Mucosa of descending colon (tissue), 3 donors: Measurements from ENCODE around the gene PRKAR2B. TPM values are rescaled to one million over a fixed set of nuclear protein-coding genes. Genes with fewer than 3 reads are reported as not detected.
A peak's percentile ranks its signal among the peaks of the same experiment; 100 is the strongest.

Experiments used
- ATAC-seq: fragments of 200-7000 bp; cut with Tn5 transposase; one replicate; pipeline ENCODE4 v1.9.1; 2020; ENCODE audit warnings: mild to moderate bottlenecking, moderate library complexity
- DNase-seq, 3 donors: peaks; one replicate each; pipeline ENCODE4 v3.0.0-alpha.2; 2020
- H3K36me3 ChIP-seq: fragments of 200-600 bp; one replicate; pipeline ENCODE4 v1.8.0; 2021; ENCODE audit warnings: low read depth, mild to moderate bottlenecking
- H3K4me1 ChIP-seq: fragments of 200-600 bp; one replicate; pipeline ENCODE4 v1.8.0; 2021; ENCODE audit warnings: low read depth, mild to moderate bottlenecking
- H3K4me3 ChIP-seq: fragments of 200-600 bp; one replicate; pipeline ENCODE4 v1.8.0; 2021; ENCODE audit warnings: mild to moderate bottlenecking
- H3K9me3 ChIP-seq: fragments of 200-600 bp; one replicate; pipeline ENCODE4 v1.8.0; 2021; ENCODE audit warnings: mild to moderate bottlenecking
- intact Hi-C, 2 donors: fragments of 100-400 bp; cut with DNase I in 1 of 2; cut with micrococcal nuclease in 1 of 2; formaldehyde crosslinking; loops; one replicate each; pipeline versions ENCODE4 v1.11.0 to v1.11.1; 2022; cut with DNase I, micrococcal nuclease
- total RNA-seq, 3 donors: library from RNA; stranded (reverse); fragmentation: NEBNext Ultra II Directional in 2 of 3; extraction: Animal tissue kit (Norgen Biotek cat#: 25700) in 2 of 3; gene quantifications; one replicate each; pipeline versions ENCODE4 v1.2.1 to v1.2.4, GENCODE V29; 2021 to 2023
- TF ChIP-seq, protein P1 (sequence below): fragments of 200-600 bp; IDR thresholded peaks from one replicate; pipeline ENCODE4 v1.8.0; 2022; ENCODE audit warnings: antibody characterized with exemption, mild to moderate bottlenecking
- donor health status: DM: no; HTN: no; CAD: no; lungs with moderate emphysema.
- donor health status: DM: no; HTN: no; CAD: no.
- donor health status: DM: no; HTN: yes; CAD: no.

PRKAR2B gene
- total RNA-seq, 3 donors from 2014 or later: 4.6 to 20.8 (median 6.4) TPM

DNA sequence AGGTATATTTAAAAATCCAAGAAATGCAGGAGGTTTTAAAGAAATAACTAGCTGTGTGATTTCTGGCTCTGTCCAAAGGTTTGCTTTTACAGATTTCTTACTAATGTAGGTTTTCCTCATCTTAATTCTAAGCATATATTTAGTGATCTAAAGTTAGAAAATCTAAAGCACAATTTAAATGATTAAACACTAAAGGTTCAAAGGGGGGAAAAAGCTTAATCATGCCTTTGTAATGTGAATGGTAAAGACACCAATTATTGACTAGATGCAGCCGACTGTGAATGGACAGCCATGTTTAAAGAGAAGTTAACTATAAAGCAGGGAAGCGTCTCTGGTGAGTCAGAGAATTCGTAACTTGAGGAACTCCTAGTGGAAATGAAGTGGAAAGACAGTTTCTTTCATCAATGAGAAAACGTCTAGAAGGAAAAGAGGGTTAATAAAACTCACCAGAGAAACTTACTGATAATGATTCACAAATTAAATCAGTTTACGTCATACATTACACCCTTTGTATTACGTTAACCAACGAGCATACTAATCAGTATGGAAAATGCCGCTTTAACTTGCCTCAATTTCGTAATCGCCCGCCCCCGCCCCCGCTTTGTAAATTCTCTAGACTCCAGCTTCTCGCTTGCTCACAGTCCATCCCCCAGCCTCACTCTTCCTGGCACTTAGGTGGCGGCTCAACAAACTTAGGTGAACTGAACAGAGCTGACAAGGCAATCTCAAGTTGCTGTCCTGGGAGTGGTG lies 123.2 kb downstream of the PRKAR2B start:
- DNase-seq (peak in 1 of 3 donors; percentile 43), ATAC-seq (peak; percentile 14)
- H3K36me3 ChIP-seq: peaks cover 5% of the 10 kb centered on the region
- no peaks in the 10 kb centered on the region for H3K9me3 ChIP-seq
- intact Hi-C loops: no loop called here
- H3K4me3 ChIP-seq: peak overlapping the region; percentile 9
- H3K4me1 ChIP-seq: peaks cover 6% of the 10 kb centered on the region
- TF ChIP-seq, protein P1, sequence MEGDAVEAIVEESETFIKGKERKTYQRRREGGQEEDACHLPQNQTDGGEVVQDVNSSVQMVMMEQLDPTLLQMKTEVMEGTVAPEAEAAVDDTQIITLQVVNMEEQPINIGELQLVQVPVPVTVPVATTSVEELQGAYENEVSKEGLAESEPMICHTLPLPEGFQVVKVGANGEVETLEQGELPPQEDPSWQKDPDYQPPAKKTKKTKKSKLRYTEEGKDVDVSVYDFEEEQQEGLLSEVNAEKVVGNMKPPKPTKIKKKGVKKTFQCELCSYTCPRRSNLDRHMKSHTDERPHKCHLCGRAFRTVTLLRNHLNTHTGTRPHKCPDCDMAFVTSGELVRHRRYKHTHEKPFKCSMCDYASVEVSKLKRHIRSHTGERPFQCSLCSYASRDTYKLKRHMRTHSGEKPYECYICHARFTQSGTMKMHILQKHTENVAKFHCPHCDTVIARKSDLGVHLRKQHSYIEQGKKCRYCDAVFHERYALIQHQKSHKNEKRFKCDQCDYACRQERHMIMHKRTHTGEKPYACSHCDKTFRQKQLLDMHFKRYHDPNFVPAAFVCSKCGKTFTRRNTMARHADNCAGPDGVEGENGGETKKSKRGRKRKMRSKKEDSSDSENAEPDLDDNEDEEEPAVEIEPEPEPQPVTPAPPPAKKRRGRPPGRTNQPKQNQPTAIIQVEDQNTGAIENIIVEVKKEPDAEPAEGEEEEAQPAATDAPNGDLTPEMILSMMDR: no peak

DNA sequence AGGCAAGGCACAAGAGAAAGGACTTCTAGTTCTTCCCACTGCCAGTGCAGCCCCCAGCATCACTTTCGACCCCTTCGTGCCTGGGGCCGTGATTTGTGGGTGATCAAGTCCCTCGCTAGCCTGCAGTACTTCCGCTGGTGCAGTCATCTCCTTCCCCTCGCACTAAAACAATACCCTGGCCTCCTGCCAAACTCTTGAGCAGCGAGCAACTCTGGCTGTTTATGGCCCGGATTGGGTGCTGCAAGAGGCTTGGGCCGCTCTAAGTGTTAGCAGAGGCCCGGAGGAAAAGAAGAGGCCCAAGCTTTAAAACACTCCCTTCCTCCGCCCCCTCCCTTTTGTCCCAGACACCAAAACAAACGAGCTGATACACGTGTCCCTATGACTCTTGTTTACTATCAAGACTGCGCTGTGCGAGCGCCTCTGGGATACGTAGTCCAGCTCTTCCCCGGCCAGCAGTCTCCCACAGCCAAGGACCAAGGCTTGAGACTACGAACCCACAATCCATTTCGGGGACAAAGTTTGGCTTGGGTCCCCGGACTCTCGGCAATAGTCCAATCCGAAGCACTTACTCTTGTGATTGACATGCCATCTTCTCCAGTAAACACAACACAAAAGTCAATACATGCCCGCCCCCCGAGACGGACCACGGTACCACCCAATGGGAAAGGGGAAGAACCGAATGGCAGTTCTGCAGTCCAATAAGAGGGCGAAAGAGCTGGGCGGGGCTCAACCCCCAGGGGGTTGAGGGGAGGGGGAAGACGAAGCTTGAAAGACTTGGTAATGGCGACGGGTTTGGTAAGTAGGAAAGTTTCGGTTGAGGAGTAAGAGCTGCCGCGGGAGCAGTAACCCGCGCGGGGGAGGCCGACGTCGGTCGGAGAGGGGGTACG lies 124.0 kb downstream of the PRKAR2B start, which contains the start of gene HBP1:
Gene HBP1 (plus strand): TSS at position 771 of the 887 bp plus-strand sequence. CDS start 10,891 bp downstream, outside the sequence.
- ATAC-seq (peak; percentile 88), DNase-seq (peak; percentile 98 to 99 (median 98))
- peak within 1 kb of the TSS; percentile 84 for H3K4me3 ChIP-seq
- TF ChIP-seq, protein P1: no peak
- H3K9me3 ChIP-seq: no peaks in the 10 kb centered on the region
- intact Hi-C loops: no loop called here
- H3K36me3 ChIP-seq: peaks cover 5% of the 10 kb centered on the region
- H3K4me1 ChIP-seq: peaks cover 6% of the 10 kb centered on the region

DNA sequence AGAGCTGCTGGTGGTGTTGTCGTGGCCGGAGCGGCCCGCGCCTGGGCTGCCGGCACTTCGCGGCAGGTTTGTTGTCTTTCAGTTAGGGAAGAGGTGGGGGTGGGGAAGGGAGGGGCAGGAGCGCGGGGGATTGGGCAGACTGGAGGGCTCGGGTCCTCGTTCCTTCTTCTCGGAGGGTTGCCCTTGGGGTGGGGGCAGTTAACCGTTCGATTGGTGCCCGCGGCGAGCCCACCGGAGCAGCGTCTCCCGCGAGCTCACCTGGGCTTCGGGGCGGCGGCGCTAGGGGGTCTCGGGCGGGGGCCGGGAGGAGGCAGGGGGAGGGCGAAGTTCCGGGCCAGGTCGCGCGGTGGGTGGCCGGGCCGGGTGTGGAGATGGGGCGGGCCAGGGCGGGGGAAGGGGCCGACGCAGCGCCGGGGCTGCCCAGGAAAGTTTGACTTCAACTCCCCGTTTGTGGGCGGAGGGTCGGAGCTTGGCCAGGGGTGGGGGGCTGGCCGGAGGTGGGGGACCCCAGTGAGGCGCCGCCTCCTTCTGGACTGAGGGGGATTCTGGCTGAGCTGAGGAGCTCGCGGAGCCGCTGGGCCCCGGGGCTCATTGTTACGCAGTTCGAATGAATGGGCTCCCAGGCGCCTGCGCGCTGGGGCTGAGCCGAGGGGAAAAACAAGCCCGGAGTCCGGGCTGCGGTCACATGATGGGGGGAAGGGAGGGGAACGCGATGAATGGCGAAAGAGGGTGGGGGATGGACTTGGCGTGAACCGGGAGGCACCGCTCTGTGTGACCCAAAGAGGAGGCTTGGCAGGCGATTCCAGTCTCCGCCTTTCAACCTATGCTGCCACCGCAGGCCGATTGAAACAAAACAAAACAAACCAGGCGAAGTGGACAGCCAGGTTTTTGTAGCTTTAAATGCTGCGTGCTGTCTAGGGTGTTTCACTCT lies 124.9 kb downstream of the PRKAR2B start:
- H3K9me3 ChIP-seq: no peaks in the 10 kb centered on the region
- TF ChIP-seq, protein P1: no peak
- DNase-seq: peak; percentile 96 to 98 (median 96)
- intact Hi-C loops: no loop called here
- H3K4me3 ChIP-seq: peak overlapping the region; percentile 84
- peaks cover 10% of the 10 kb centered on the region for H3K4me1 ChIP-seq
- peaks cover 5% of the 10 kb centered on the region for H3K36me3 ChIP-seq
- peak; percentile 73 for ATAC-seq

DNA sequence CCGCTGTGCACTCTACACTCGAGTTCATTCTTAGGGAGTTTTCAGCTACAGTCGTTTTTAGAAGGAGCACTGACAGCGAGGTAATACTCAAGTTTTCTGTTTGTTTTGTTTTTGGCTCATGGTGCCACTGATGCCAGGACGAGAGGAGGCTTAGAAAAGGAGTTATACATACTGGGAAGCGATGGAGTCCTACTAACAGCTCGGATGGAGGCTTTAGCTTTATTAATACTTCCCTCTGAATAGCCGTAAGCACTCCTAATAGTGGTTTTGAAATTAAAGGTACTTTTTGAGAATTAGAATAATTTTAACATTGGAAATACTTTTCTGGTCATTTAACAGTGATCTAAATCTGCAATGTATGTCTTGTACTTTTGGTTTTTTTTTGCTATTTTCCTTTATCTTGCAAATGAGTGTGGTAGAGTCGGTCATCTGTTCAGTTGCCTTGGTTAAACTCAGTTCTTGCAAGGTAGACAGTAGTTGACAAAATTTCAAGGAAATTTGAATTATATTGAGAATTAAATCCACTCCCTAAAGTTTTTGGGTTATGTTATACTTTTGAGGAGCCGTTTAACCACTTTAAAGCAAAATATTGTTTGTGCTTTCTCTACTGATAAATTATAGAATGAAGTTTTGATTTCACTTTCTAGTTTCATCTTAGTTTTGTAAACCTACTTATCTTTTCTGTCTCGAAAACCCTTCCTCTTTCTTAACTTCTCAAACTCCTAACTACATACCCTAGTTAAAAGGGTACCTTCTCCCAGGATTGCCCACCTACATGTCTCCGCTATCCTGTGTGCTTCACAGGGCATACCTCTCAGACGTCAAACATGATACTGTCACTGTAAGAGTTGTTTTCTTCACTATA lies 125.8 kb downstream of the PRKAR2B start:
- DNase-seq (no peak), ATAC-seq (no peak)
- TF ChIP-seq, protein P1: no peak
- H3K4me3 ChIP-seq: peak overlapping the region; percentile 3
- intact Hi-C loops: no loop called here
- H3K9me3 ChIP-seq: no peaks in the 10 kb centered on the region
- peaks cover 12% of the 10 kb centered on the region for H3K4me1 ChIP-seq
- H3K36me3 ChIP-seq: peaks cover 5% of the 10 kb centered on the region
